Liver (tissue), 9 donors: ENCODE data around the gene IL25. TPM values are rescaled to one million over a fixed set of nuclear protein-coding genes. Genes with fewer than 3 reads are reported as not detected.
"Not testable (repeated sequence)": the region's sequence is repeated elsewhere in the genome, so short reads cannot be mapped to it uniquely, and the experiment has no call there.

ENCODE experiments used
- DNase-seq: peaks from one replicate; pipeline ENCODE4 v3.0.0-alpha.2; 2017; ENCODE audit warnings: low spot score
- H3K27ac ChIP-seq, 2 donors: one replicate each; pipeline ENCODE4 v1.7.0; 2013; ENCODE audit warnings: inconsistent platforms in 2 of 2, low read length in 2 of 2, control low read depth in 1 of 2, low read depth in 1 of 2, mild to moderate bottlenecking in 1 of 2
- H3K27me3 ChIP-seq, 4 donors: one replicate each; pipeline versions ENCODE4 v1.6.1 to v1.7.0; 2013; ENCODE audit warnings: low read length in 3 of 4, inconsistent platforms in 1 of 4, mild to moderate bottlenecking in 1 of 4, moderate library complexity in 1 of 4; ENCODE audit not compliant: control insufficient read depth in 4 of 4, insufficient read depth in 4 of 4
- H3K36me3 ChIP-seq, 4 donors: one replicate each; pipeline versions ENCODE4 v1.6.1 to v1.7.0; 2013; ENCODE audit warnings: low read length in 3 of 4, mild to moderate bottlenecking in 3 of 4, low read depth in 1 of 4, moderate library complexity in 1 of 4; ENCODE audit not compliant: control insufficient read depth in 4 of 4, insufficient read depth in 3 of 4
- H3K4me1 ChIP-seq, 4 donors: one replicate each; pipeline versions ENCODE4 v1.6.1 to v1.7.0; 2013; ENCODE audit warnings: low read length in 3 of 4, mild to moderate bottlenecking in 3 of 4, moderate library complexity in 1 of 4; ENCODE audit not compliant: control insufficient read depth in 4 of 4, insufficient read depth in 4 of 4
- H3K4me3 ChIP-seq, 3 donors: one replicate each; pipeline versions ENCODE4 v1.6.1 to v1.7.0; 2013; ENCODE audit warnings: low read length in 3 of 3, control low read depth in 1 of 3, low read depth in 1 of 3, mild to moderate bottlenecking in 1 of 3
- H3K9ac ChIP-seq, 2 donors: one replicate each; pipeline ENCODE4 v1.7.0; 2013; ENCODE audit warnings: low read length in 2 of 2, mild to moderate bottlenecking in 2 of 2, moderate library complexity in 2 of 2, control low read depth in 1 of 2, low read depth in 1 of 2
- H3K9me3 ChIP-seq, 4 donors: one replicate each; pipeline versions ENCODE4 v1.6.1 to v1.7.0; 2013; ENCODE audit warnings: low read length in 3 of 4; ENCODE audit not compliant: control insufficient read depth in 4 of 4
- EGR1 ChIP-seq, 2 donors: IDR thresholded peaks; 2 replicates each; pipeline ENCODE4 v1.6.1; 2016 to 2018; ENCODE audit warnings: antibody characterized with exemption in 2 of 2, low read depth in 2 of 2
- FOXA1 ChIP-seq: IDR thresholded peaks from 2 replicates; pipeline ENCODE4 v1.6.1; 2016; ENCODE audit warnings: antibody characterized with exemption
- GABPA ChIP-seq, 2 donors: IDR thresholded peaks in 1 of 2; conservative IDR thresholded peaks in 1 of 2; 2 replicates each; pipeline ENCODE4 v1.6.1; 2016; ENCODE audit warnings: antibody characterized with exemption in 2 of 2, mild to moderate bottlenecking in 1 of 2, moderate library complexity in 1 of 2
- HNF4A ChIP-seq, 2 donors: conservative IDR thresholded peaks; 2 replicates each; pipeline ENCODE4 v1.6.1; 2016; ENCODE audit warnings: antibody characterized with exemption in 2 of 2, mild to moderate bottlenecking in 2 of 2
- JUND ChIP-seq, 2 donors: IDR thresholded peaks; 2 replicates each; pipeline ENCODE4 v1.6.1; 2016; ENCODE audit warnings: antibody characterized with exemption in 2 of 2
- NR2F2 ChIP-seq: IDR thresholded peaks from 2 replicates; pipeline ENCODE4 v1.6.1; 2016; ENCODE audit warnings: antibody characterized with exemption
- RAD21 ChIP-seq, 2 donors: IDR thresholded peaks; 2 replicates each; pipeline ENCODE4 v1.6.1; 2016; ENCODE audit warnings: antibody characterized with exemption in 2 of 2, mild to moderate bottlenecking in 2 of 2
- RXRA ChIP-seq, 2 donors: IDR thresholded peaks; 2 replicates each; pipeline ENCODE4 v1.6.1; 2017 to 2018; ENCODE audit warnings: antibody characterized with exemption in 2 of 2, mild to moderate bottlenecking in 1 of 2
- SP1 ChIP-seq: IDR thresholded peaks from 2 replicates; pipeline ENCODE4 v1.6.1; 2018; ENCODE audit warnings: antibody characterized with exemption, mild to moderate bottlenecking
- TAF1 ChIP-seq: conservative IDR thresholded peaks from 2 replicates; pipeline ENCODE4 v1.6.1; 2016; ENCODE audit warnings: antibody characterized with exemption, mild to moderate bottlenecking
- WGBS: extraction: QIAGEN DNeasy Blood & Tissue Kit; methylation state at CpG from one replicate; pipeline ENCODE4 v1.1.7; 2013; 5-methylcytosine and 5-hydroxymethylcytosine counted together
- polyA plus RNA-seq, 2 donors: library from polyadenylated mRNA; stranded (reverse) in 1 of 2; unstranded in 1 of 2; fragments of 200-250 nt in 1 of 2; fragments of >200 nt in 1 of 2; fragmentation: Nextera tagmentation in 1 of 2; extraction: Ambion mirVana in 1 of 2; gene quantifications; one replicate each; pipeline versions ENCODE4 v1.2.1 to v1.2.3, GENCODE V29; 2013 to 2015
- total RNA-seq, 2 donors: library from RNA; depleted of rRNA; stranded (reverse); fragments of >200 nt; gene quantifications; one replicate each; pipeline ENCODE4 v1.2.3, GENCODE V29; 2014
- TF ChIP-seq, protein P1 (sequence below): fragments of 150-350 bp; IDR thresholded peaks from 2 replicates; pipeline ENCODE4 v1.5.1; 2017; ENCODE audit warnings: improper control_type of control experiment, low read depth, low read length; ENCODE audit not compliant: missing input control
- TF ChIP-seq, protein P2 (sequence below): IDR thresholded peaks from 2 replicates; pipeline ENCODE4 v1.6.1; 2016; ENCODE audit warnings: antibody characterized with exemption
- TF ChIP-seq, protein P3 (sequence below): IDR thresholded peaks from 2 replicates; pipeline ENCODE4 v1.6.1; 2016; ENCODE audit warnings: antibody characterized with exemption
- donor health status: healthy.
- donor health status: healthy.
- donor health status: healthy.
- donor health status: healthy.
- donor health status: healthy.

The IL25 gene
- total and polyA plus RNA-seq, 4 donors: not detected

DNA sequence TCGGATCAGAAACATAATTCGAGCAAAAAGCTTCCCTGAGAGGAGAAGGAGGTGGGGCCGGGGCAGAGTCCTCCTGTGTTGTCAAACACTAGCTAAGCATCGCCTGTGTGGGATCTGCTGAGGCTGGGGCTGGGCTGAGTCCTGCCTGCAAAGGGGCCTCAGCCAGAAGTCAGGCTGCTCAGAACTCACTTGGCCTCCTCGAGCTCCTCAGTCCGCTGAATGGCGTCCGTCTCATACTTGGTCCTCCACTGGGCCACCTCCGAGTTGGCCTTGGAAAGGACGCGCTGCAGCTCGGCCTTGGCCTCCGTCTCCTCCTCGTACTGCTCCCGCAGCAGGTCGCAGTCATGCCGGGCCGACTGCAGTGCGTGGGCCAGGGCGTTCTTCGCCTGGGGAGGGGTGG is 45.4 kb downstream of the IL25 start:
- DNase-seq: no peak
- peaks cover 0 to 4% (median 0%) of the 10 kb centered on the region in 4 donors for H3K27me3 ChIP-seq
- no peaks in the 10 kb centered on the region for H3K4me1 ChIP-seq
- H3K27ac ChIP-seq: no peak overlapping the region
- no peaks in the 10 kb centered on the region for H3K9me3 ChIP-seq
- no peaks in the 10 kb centered on the region for H3K36me3 ChIP-seq
- 79% methylated on average over 21 of the region's 21 CpGs for WGBS
- no peak overlapping the region for H3K9ac ChIP-seq
- no peak overlapping the region for H3K4me3 ChIP-seq
- TF ChIP-seq HNF4A (conservative IDR thresholded peaks at IDR 0.05) (no peak), SP1 (no peak), RAD21 (IDR thresholded peaks at IDR 0.05) (no peak), NR2F2 (no peak), EGR1 (IDR thresholded peaks at IDR 0.05; ENCODE audit: low read depth in 2 of 2) (no peak), TAF1 (no peak), RXRA (IDR thresholded peaks at IDR 0.05) (no peak)
- TF ChIP-seq, protein P1, sequence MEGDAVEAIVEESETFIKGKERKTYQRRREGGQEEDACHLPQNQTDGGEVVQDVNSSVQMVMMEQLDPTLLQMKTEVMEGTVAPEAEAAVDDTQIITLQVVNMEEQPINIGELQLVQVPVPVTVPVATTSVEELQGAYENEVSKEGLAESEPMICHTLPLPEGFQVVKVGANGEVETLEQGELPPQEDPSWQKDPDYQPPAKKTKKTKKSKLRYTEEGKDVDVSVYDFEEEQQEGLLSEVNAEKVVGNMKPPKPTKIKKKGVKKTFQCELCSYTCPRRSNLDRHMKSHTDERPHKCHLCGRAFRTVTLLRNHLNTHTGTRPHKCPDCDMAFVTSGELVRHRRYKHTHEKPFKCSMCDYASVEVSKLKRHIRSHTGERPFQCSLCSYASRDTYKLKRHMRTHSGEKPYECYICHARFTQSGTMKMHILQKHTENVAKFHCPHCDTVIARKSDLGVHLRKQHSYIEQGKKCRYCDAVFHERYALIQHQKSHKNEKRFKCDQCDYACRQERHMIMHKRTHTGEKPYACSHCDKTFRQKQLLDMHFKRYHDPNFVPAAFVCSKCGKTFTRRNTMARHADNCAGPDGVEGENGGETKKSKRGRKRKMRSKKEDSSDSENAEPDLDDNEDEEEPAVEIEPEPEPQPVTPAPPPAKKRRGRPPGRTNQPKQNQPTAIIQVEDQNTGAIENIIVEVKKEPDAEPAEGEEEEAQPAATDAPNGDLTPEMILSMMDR: no peak

DNA sequence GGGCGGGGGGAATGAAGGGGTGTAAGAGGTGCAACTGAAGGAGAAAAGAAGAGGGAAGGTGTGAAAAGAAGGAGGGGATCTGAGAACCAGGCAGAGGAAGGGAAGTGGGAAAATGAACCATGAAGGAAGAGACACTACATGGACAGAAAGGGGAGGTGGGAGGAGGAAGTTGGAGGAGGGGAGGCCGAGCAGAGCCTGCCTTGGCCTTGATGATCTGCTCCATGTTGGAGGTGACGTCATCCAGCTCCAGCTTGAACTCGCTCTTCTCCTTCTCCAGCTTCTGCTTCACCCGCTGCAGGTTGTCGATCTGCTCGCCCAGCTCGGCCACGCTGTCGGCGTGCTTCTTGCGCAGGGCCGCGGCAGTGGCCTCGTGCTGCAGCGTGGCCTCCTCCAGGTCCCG is 47.0 kb downstream of the IL25 start:
- not testable (repeated sequence) for H3K27ac ChIP-seq, DNase-seq, H3K9ac ChIP-seq, H3K4me1 ChIP-seq, H3K4me3 ChIP-seq, H3K36me3 ChIP-seq, H3K27me3 ChIP-seq, H3K9me3 ChIP-seq
- WGBS: 72% methylated on average over 3 of the region's 17 CpGs

DNA sequence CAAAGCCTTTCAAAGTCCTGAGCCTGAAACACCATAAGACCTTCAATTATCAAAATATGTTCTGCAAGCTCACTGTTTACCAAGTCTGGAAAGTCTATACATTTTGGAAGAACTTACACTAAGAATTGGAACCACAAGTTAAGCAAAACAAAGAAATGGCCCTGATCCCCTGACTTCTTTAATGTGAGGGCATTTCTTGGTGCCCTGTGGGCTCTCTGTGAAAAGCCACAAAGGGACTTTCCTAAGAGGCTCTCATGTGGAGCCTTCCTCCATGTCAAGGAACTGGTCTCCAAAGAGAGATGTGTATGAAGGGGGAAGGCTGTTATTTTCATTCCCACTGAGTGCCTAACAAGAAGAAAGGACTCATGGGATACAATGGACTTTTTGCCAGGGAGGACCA is 49.0 kb downstream of the IL25 start:
- TF ChIP-seq TAF1 (no peak), FOXA1 (no peak), GABPA (IDR thresholded peaks at IDR 0.05 in 1 of 2, conservative IDR thresholded peaks at IDR 0.05 in 1 of 2) (no peak), RXRA (IDR thresholded peaks at IDR 0.05) (no peak), EGR1 (IDR thresholded peaks at IDR 0.05; ENCODE audit: low read depth in 2 of 2) (no peak), SP1 (no peak)
- TF ChIP-seq, protein P2, sequence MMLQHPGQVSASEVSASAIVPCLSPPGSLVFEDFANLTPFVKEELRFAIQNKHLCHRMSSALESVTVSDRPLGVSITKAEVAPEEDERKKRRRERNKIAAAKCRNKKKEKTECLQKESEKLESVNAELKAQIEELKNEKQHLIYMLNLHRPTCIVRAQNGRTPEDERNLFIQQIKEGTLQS: no peak
- no peak for DNase-seq
- H3K9ac ChIP-seq: no peak overlapping the region
- H3K27me3 ChIP-seq: peaks cover 0 to 4% (median 0%) of the 10 kb centered on the region in 4 donors
- H3K9me3 ChIP-seq: no peaks in the 10 kb centered on the region
- H3K4me1 ChIP-seq: no peaks in the 10 kb centered on the region
- no peaks in the 10 kb centered on the region for H3K36me3 ChIP-seq
- H3K4me3 ChIP-seq: no peak overlapping the region
- no peak overlapping the region for H3K27ac ChIP-seq

DNA sequence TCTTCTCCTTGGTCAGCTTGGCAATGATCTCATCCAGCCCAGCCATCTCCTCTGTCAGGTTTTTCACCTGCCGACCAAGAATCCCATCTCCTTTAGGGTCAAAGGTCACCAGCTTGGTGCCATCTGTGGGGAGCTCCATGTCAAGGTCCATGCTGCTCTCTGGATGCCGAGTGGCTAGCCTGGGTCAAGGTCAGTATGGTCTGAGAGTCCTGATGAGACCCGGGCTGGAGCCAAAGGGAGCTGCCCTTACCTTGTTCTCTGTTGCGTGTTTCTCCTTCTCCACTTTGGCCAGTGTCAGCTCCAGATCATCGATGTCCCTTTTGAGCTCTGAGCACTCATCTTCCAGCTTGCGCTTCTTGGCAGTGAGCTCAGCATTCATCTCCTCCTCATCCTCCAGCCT is 51.0 kb downstream of the IL25 start:
- no peak overlapping the region for H3K27ac ChIP-seq
- no peak overlapping the region for H3K4me3 ChIP-seq
- TF ChIP-seq, protein P3, sequence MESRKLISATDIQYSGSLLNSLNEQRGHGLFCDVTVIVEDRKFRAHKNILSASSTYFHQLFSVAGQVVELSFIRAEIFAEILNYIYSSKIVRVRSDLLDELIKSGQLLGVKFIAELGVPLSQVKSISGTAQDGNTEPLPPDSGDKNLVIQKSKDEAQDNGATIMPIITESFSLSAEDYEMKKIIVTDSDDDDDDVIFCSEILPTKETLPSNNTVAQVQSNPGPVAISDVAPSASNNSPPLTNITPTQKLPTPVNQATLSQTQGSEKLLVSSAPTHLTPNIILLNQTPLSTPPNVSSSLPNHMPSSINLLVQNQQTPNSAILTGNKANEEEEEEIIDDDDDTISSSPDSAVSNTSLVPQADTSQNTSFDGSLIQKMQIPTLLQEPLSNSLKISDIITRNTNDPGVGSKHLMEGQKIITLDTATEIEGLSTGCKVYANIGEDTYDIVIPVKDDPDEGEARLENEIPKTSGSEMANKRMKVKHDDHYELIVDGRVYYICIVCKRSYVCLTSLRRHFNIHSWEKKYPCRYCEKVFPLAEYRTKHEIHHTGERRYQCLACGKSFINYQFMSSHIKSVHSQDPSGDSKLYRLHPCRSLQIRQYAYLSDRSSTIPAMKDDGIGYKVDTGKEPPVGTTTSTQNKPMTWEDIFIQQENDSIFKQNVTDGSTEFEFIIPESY: no peak
- TF ChIP-seq JUND (IDR thresholded peaks at IDR 0.05): no peak
- no peak for TF ChIP-seq HNF4A (conservative IDR thresholded peaks at IDR 0.05)
- TF ChIP-seq, protein P1: no peak
- no peak for DNase-seq
- no peaks in the 10 kb centered on the region for H3K36me3 ChIP-seq
- 83% methylated on average over 6 of the region's 6 CpGs for WGBS
- no peaks in the 10 kb centered on the region for H3K27me3 ChIP-seq
- no peaks in the 10 kb centered on the region for H3K9me3 ChIP-seq
- H3K4me1 ChIP-seq: no peaks in the 10 kb centered on the region
- H3K9ac ChIP-seq: no peak overlapping the region
